GM23338 (cell line): ENCODE measurements around the gene PFKM.

Experiments
- CTCF ChIP-seq, 2 experiments: fragments of 200-600 bp in 1 of 2; sonication (generic) in 1 of 2; conservative IDR thresholded peaks; 2 replicates each; pipeline versions ENCODE4 v1.5.1 to v1.6.1; 2016 to 2017; ENCODE audit warnings: antibody characterized with exemption in 2 of 2, low read depth in 2 of 2, mild to moderate bottlenecking in 2 of 2, moderate library complexity in 1 of 2
- EZH2 ChIP-seq: fragments of 200-600 bp; sonication (generic); IDR thresholded peaks from one replicate; pipeline ENCODE4 v1.8.0; 2017; ENCODE audit warnings: antibody characterized with exemption, mild to moderate bottlenecking, low read depth; ENCODE audit not compliant: unreplicated experiment
- REST ChIP-seq: IDR thresholded peaks from one replicate; pipeline ENCODE4 v1.6.1; 2018; ENCODE audit warnings: antibody characterized with exemption; ENCODE audit not compliant: unreplicated experiment
- ZNF462 ChIP-seq: fragments of 250-450 bp; sonication (Bioruptor Pico); IDR thresholded peaks from 2 replicates; pipeline ENCODE4 v1.5.0; 2020; ENCODE audit warnings: mild to moderate bottlenecking, moderate library complexity

GRCh38 chr12:48183876-48184548 is 64.8 kb downstream of the PFKM start:
- TF ChIP-seq ZNF462 (CRISPR knock-in tag): no peak
- TF ChIP-seq EZH2: peak; percentile 50
- TF ChIP-seq CTCF (conservative IDR thresholded peaks at IDR 0.05; ENCODE audit: low read depth in 2 of 2): no peak
- no peak for TF ChIP-seq REST
